ENCODE data around the gene ZSCAN31. TPM values are rescaled to one million over a fixed set of nuclear protein-coding genes. Genes with fewer than 3 reads are reported as not detected.

Gene ZSCAN31
- total RNA-seq, 1 donor from 2014 or later, result 11.3 TPM

- H3K36me3 ChIP-seq, result peaks cover 0 to 23% of the 10 kb centered on the region in 2 donors
- DNase-seq (ENCODE audit: extremely low spot score in 2 of 2), result no peak
- no peak overlapping the region for H3K4me3 ChIP-seq
- intact Hi-C loops (cut with DNase I), result no loop called here
- H3K4me1 ChIP-seq, result no peaks in the 10 kb centered on the region
- H3K9me3 ChIP-seq, result no peaks in the 10 kb centered on the region
- TF ChIP-seq POLR2AphosphoS5 (IDR thresholded peaks at IDR 0.05; ENCODE audit: insufficient read depth in 1 of 2, low read depth in 1 of 2) (no peak), POLR2A (IDR thresholded peaks at IDR 0.05) (no peak)
- TF ChIP-seq, protein P1, sequence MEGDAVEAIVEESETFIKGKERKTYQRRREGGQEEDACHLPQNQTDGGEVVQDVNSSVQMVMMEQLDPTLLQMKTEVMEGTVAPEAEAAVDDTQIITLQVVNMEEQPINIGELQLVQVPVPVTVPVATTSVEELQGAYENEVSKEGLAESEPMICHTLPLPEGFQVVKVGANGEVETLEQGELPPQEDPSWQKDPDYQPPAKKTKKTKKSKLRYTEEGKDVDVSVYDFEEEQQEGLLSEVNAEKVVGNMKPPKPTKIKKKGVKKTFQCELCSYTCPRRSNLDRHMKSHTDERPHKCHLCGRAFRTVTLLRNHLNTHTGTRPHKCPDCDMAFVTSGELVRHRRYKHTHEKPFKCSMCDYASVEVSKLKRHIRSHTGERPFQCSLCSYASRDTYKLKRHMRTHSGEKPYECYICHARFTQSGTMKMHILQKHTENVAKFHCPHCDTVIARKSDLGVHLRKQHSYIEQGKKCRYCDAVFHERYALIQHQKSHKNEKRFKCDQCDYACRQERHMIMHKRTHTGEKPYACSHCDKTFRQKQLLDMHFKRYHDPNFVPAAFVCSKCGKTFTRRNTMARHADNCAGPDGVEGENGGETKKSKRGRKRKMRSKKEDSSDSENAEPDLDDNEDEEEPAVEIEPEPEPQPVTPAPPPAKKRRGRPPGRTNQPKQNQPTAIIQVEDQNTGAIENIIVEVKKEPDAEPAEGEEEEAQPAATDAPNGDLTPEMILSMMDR (IDR thresholded peaks at IDR 0.05), result no peak
- no peak overlapping the region for H3K27ac ChIP-seq
- H3K27me3 ChIP-seq, result no peaks in the 10 kb centered on the region
Measured at GRCh38 chr6:28282926-28283325, 53.0 kb downstream of the ZSCAN31 start.

DNA sequence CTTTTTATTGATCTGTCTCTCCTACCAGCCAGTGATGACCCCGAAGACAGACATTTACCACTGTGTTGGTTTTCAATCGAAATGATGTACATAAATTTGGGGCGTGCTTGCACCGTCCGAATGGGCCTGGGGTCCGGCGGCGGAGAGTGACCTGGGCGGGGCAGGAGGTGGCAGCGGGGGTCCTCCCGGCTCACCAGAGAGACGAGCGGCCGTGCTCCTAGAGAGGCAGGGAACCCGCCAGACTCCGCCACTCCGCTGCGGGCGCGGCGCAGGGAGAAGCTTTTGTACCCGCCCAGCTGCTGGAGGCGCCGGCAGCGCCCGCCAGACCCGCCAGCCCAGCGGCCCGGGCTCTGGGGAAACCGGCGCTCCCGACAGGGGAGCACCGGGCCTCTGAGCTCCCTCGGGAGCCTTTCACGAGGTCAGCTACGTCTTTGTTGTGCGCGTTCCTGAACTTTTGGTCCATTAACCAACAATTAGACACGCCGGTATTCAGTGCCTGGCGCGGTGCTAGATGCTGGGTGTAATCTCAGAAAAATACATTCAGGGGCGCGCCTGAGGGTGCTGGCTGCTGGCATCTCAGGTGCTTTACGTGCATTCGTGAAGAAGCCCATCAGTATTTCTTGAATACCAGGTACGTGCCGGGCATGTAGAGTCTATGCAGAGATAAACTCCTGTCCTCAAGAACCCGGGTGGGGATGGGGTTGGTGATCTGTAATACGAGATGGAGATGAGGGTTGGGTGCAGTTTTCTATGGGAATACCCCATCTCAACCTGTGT, 54.5 kb downstream of the ZSCAN31 start, which contains the start of gene PGBD1:
Gene PGBD1, plus strand, starts transcription at position 285 of the 777 bp plus-strand sequence. CDS start 2,242 bp downstream, outside the sequence.
- Histone ChIP-seq H3K36me3 (peaks cover 0 to 20% of the 10 kb centered on the region in 2 donors), H3K9me3 (no peaks in the 10 kb centered on the region), H3K4me3 (peak within 1 kb of the TSS; percentile 68 to 76), H3K27ac (peak within 1 kb of the TSS; percentile 51), H3K4me1 (no peaks in the 10 kb centered on the region), H3K27me3 (no peaks in the 10 kb centered on the region)
- DNase-seq (ENCODE audit: extremely low spot score in 2 of 2), result no peak
- TF ChIP-seq POLR2AphosphoS5 (IDR thresholded peaks at IDR 0.05; ENCODE audit: insufficient read depth in 1 of 2, low read depth in 1 of 2) (peak in 1 of 2 donors; percentile 19), POLR2A (IDR thresholded peaks at IDR 0.05) (no peak)
- TF ChIP-seq, protein P1 (IDR thresholded peaks at IDR 0.05), result no peak
- intact Hi-C loops (cut with DNase I), result no loop called here

- Histone ChIP-seq H3K4me1 (no peaks in the 10 kb centered on the region), H3K36me3 (peaks cover 0 to 27% of the 10 kb centered on the region in 2 donors), H3K27me3 (no peaks in the 10 kb centered on the region), H3K27ac (no peak overlapping the region), H3K9me3 (no peaks in the 10 kb centered on the region), H3K4me3 (peak overlapping the region; percentile 68 to 76)
- intact Hi-C loops (cut with DNase I), result no loop called here
- TF ChIP-seq POLR2AphosphoS5 (IDR thresholded peaks at IDR 0.05; ENCODE audit: insufficient read depth in 1 of 2, low read depth in 1 of 2) (no peak), POLR2A (IDR thresholded peaks at IDR 0.05) (no peak)
- TF ChIP-seq, protein P1 (IDR thresholded peaks at IDR 0.05), result no peak
- DNase-seq (ENCODE audit: extremely low spot score in 2 of 2), result no peak
Measured at GRCh38 chr6:28280595-28281287, 55.2 kb downstream of the ZSCAN31 start.

DNA sequence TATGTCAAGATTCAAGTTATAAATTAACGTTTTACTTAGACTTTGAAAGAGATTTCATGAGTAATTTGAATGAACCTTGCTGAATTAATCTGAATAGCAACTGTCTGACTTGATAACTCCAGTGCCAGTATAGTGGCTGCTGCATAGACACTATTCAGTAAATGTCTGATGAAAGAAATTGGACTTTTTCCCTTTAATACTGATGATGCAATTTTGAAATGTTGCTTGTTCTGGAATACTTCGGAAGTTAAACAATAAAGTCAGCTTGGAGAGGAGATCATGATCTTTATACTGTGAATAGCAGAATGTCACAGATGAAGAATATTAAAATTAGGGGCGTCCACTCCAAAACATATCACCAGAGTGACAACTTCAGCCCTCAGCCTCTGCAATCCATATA, 58.2 kb downstream of the ZSCAN31 start:
- TF ChIP-seq POLR2AphosphoS5 (IDR thresholded peaks at IDR 0.05; ENCODE audit: insufficient read depth in 1 of 2, low read depth in 1 of 2), result no peak
- TF ChIP-seq POLR2A (IDR thresholded peaks at IDR 0.05), result no peak
- TF ChIP-seq, protein P1 (IDR thresholded peaks at IDR 0.05), result no peak
- intact Hi-C loops (cut with DNase I), result no loop called here
- H3K9me3 ChIP-seq, result no peaks in the 10 kb centered on the region
- no peak for DNase-seq (ENCODE audit: extremely low spot score in 2 of 2)
- H3K27ac ChIP-seq, result no peak overlapping the region
- H3K27me3 ChIP-seq, result no peaks in the 10 kb centered on the region
- no peak overlapping the region for H3K4me3 ChIP-seq
- peaks cover 0 to 43% of the 10 kb centered on the region in 2 donors for H3K36me3 ChIP-seq
- H3K4me1 ChIP-seq, result no peaks in the 10 kb centered on the region

Measured in vagina (tissue), 2 donors.